ENCODE results near the gene TNP2. TPM values are rescaled to one million over a fixed set of nuclear protein-coding genes. Genes with fewer than 3 reads are reported as not detected.
A peak's percentile ranks its signal among the peaks of the same experiment; 100 is the strongest.

Gene TNP2
- total and polyA plus RNA-seq, 9 of the 15 experiments (the other 6 are each of a cell fraction or from before 2014, with no cell fraction given), result not detected

GRCh38 chr16:11255737-11256660 lies 13.1 kb downstream of the TNP2 start, which contains the start of gene SOCS1 (continued):
- TF ChIP-seq DLX4 (CRISPR knock-in tag; IDR thresholded peaks at IDR 0.05), result no peak
- no peak for TF ChIP-seq SP2 (IDR thresholded peaks at IDR 0.05; ENCODE audit: extremely low read depth, low read depth, low read length, poor library complexity, severe bottlenecking)
- no peak for TF ChIP-seq NUFIP1 (IDR thresholded peaks at IDR 0.05; ENCODE audit: partially characterized antibody)
- TF ChIP-seq ZHX1 (conservative IDR thresholded peaks at IDR 0.05; ENCODE audit: low read length), result no peak
- TF ChIP-seq HMGN3 (IDR thresholded peaks at IDR 0.05; ENCODE audit: borderline replicate concordance, extremely low read depth, insufficient read length, low read depth, low read length), result peak; percentile 40
- 0 out of 2 replicates have a peak, but pooled peaks have one; percentile 34 for TF ChIP-seq MYNN (IDR thresholded peaks at IDR 0.05)
- no peak for TF ChIP-seq MYNN (CRISPR knock-in tag; IDR thresholded peaks at IDR 0.05)
- TF ChIP-seq SUPT5H (IDR thresholded peaks at IDR 0.05), result peak; percentile 74
- TF ChIP-seq CEBPB (tag; IDR thresholded peaks at IDR 0.05), result no peak
- TF ChIP-seq C11orf30 (IDR thresholded peaks at IDR 0.05; ENCODE audit: low read depth), result no peak
- peak; percentile 77 for TF ChIP-seq HLTF (IDR thresholded peaks at IDR 0.05)
- TF ChIP-seq ZNF318 (IDR thresholded peaks at IDR 0.05; ENCODE audit: borderline replicate concordance in 1 of 2, low read depth in 1 of 2), result peak in 1 of 2 experiments; percentile 97; a peak in 2 of 4 replicates
- TF ChIP-seq HOMEZ (CRISPR knock-in tag; IDR thresholded peaks at IDR 0.05), result no peak
- TF ChIP-seq LCOR (CRISPR knock-in tag; IDR thresholded peaks at IDR 0.05), result no peak

All from K562 (cell line).